Caco-2 (cell line): ENCODE results near the gene FAM107B. TPM values are rescaled to one million over a fixed set of nuclear protein-coding genes. Genes with fewer than 3 reads are reported as not detected.

Experiments used
- BruUV-seq: library from RNA; stranded (reverse); fragments of 400-500 nt; replicated peaks from 2 replicates; lab custom pipeline; 2021; lab: Mats Ljungman, UMichigan
- CTCF ChIA-PET: fragments of 300-600 bp; sonication (Branson Sonifier 250); formaldehyde crosslinking; loops from one replicate; lab custom pipeline; 2022; ENCODE audit warnings: antibody characterized with exemption; lab: Charles Lee
- POLR2A ChIA-PET: fragments of 300-600 bp; sonication (Branson Sonifier 250); formaldehyde crosslinking; loops from one replicate; lab custom pipeline; 2022; ENCODE audit warnings: antibody characterized with exemption; lab: Charles Lee
- DNase-seq, 2 experiments: peaks; one replicate each; pipeline versions ENCODE4 v3.0.0 to v3.0.0-alpha.2; 2020 to 2022
- H3K27me3 ChIP-seq: replicated peaks from 2 replicates; pipeline ENCODE4 v1.6.0; 2011; ENCODE audit warnings: low read length; ENCODE audit not compliant: control insufficient read depth, insufficient read depth
- H3K36me3 ChIP-seq: 2 replicates; pipeline ENCODE4 v1.5.1; 2011; ENCODE audit warnings: low read length; ENCODE audit not compliant: control insufficient read depth, insufficient read depth
- H3K4me1 ChIP-seq: fragments of 250-450 bp; sonication (Bioruptor Pico); 2 replicates; pipeline ENCODE4 v1.5.1; 2020; ENCODE audit warnings: mild to moderate bottlenecking
- H3K4me3 ChIP-seq: 2 replicates; pipeline ENCODE4 v1.5.1; 2011; ENCODE audit warnings: low read depth, mild to moderate bottlenecking, control low read depth, low read length
- H3K9me3 ChIP-seq: fragments of 250-450 bp; sonication (Bioruptor Pico); 2 replicates; pipeline ENCODE4 v1.5.1; 2020; ENCODE audit warnings: mild to moderate bottlenecking, moderate library complexity
- H3K27ac Mint-ChIP-seq: one replicate; pipeline ENCODE4 v1.8.0; 2022; ENCODE audit warnings: mixed read lengths; ENCODE audit not compliant: unreplicated experiment
- H3K27me3 Mint-ChIP-seq: one replicate; pipeline ENCODE4 v1.8.0; 2022; ENCODE audit warnings: mixed read lengths; ENCODE audit not compliant: insufficient read depth, unreplicated experiment
- H3K36me3 Mint-ChIP-seq: one replicate; pipeline ENCODE4 v1.8.0; 2022; ENCODE audit warnings: mild to moderate bottlenecking, mixed read lengths; ENCODE audit not compliant: insufficient read depth, unreplicated experiment
- H3K4me1 Mint-ChIP-seq: one replicate; pipeline ENCODE4 v1.8.0; 2022; ENCODE audit warnings: low read depth, mixed read lengths; ENCODE audit not compliant: unreplicated experiment
- H3K4me3 Mint-ChIP-seq: one replicate; pipeline ENCODE4 v1.8.0; 2022; ENCODE audit warnings: mild to moderate bottlenecking, moderate library complexity, mixed read lengths; ENCODE audit not compliant: unreplicated experiment
- H3K9me3 Mint-ChIP-seq: one replicate; pipeline ENCODE4 v1.8.0; 2022; ENCODE audit warnings: mixed read lengths; ENCODE audit not compliant: unreplicated experiment
- CTCF ChIP-seq, 2 experiments: fragments of 200-600 bp in 1 of 2; IDR thresholded peaks; 1 replicate in 1 of 2; 2 replicates in 1 of 2; pipeline versions ENCODE4 v1.5.1 to v1.8.0; 2011 to 2022; ENCODE audit warnings: antibody characterized with exemption in 1 of 2, control low read depth in 1 of 2, inconsistent platforms in 1 of 2, low read depth in 1 of 2, low read length in 1 of 2, mild to moderate bottlenecking in 1 of 2, moderate library complexity in 1 of 2; ENCODE audit not compliant: insufficient read depth in 1 of 2, severe bottlenecking in 1 of 2, unreplicated experiment in 1 of 2
- intact Hi-C: fragments of 100-400 bp; cut with micrococcal nuclease; formaldehyde crosslinking; loops from one replicate; pipeline ENCODE4 v1.10.0; 2022; ENCODE audit not compliant: unreplicated experiment
- total RNA-seq: library from RNA; stranded (reverse); gene quantifications from 2 replicates; pipeline ENCODE4 v1.2.3, GENCODE V29; 2022

The FAM107B gene
- total RNA-seq, 1 experiment from 2014 or later = 206 TPM

DNA sequence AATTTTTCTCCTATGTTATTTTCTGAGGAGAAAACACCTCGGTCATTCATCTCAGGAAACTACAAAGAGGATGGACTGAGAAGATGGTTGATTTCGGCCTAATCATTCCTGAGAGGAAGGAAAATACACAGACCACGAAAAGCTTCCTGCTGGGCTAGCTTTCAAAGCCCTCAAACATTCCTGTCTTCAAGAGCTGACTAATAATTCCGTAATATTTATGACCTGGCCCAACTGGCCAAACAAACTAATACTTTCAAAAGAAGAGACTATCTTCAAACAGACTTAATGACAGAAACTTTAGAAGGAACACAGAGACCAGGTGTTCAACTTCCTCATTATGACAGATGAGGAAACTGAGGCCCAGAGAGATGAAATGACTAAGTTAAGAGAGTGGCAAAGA is 228.9 kb downstream of the FAM107B start:
- no peaks in the 10 kb centered on the region for H3K27me3 Mint-ChIP-seq
- no TSS peak for BruUV-seq
- Histone ChIP-seq H3K4me1 (peaks cover 64% of the 10 kb centered on the region), H3K27me3 (no peaks in the 10 kb centered on the region), H3K9me3 (no peaks in the 10 kb centered on the region), H3K4me3 (no peak overlapping the region), H3K36me3 (peaks cover 6% of the 10 kb centered on the region; the same call in 1 of the 2 replicates)
- intact Hi-C loops = loop anchor here (1.0 to 5.0 kb wide), 3 partner anchors 8 to 359 kb away; no protein-coding TSS in a partner anchor
- peak overlapping the region; percentile 23 for H3K4me3 Mint-ChIP-seq
- no peaks in the 10 kb centered on the region for H3K9me3 Mint-ChIP-seq
- H3K27ac Mint-ChIP-seq = peak overlapping the region; percentile 79
- POLR2A ChIA-PET = interaction anchor here (0.9 to 1.5 kb wide), 3 partner anchors 10 to 292 kb away, joined by 3 to 7 read pairs (median 4); partner anchors contain the start of genes CDNF, HSPA14 and MSANTD7
- TF ChIP-seq CTCF (IDR thresholded peaks at IDR 0.05; ENCODE audit: insufficient read depth in 1 of 2, low read depth in 1 of 2, low read length in 1 of 2, severe bottlenecking in 1 of 2, unreplicated experiment in 1 of 2) = no peak
- DNase-seq = peak in 1 of 2 experiments; percentile 72
- CTCF ChIA-PET = interaction anchor here (0.7 to 1.9 kb wide), 4 partner anchors 9 to 47 kb away, joined by 3 to 6 read pairs (median 4); no protein-coding TSS in a partner anchor
- H3K4me1 Mint-ChIP-seq = peaks cover 69% of the 10 kb centered on the region
- peaks cover 89% of the 10 kb centered on the region for H3K36me3 Mint-ChIP-seq

- POLR2A ChIA-PET = interaction anchor here (0.9 to 1.9 kb wide), 2 partner anchors 294 to 334 kb away, joined by 3 to 9 read pairs; partner anchors contain the start of genes CDNF, HSPA14 and MSANTD7
- CTCF ChIA-PET = interaction anchor here (0.7 to 1.8 kb wide), 3 partner anchors 13 to 347 kb away, joined by 3 to 11 read pairs (median 5); no protein-coding TSS in a partner anchor
- Mint-ChIP-seq H3K27ac (peak overlapping the region; percentile 59), H3K9me3 (no peaks in the 10 kb centered on the region), H3K27me3 (no peaks in the 10 kb centered on the region), H3K36me3 (peaks cover 89% of the 10 kb centered on the region), H3K4me1 (peaks cover 54% of the 10 kb centered on the region), H3K4me3 (no peak overlapping the region)
- no peak for DNase-seq
- Histone ChIP-seq H3K9me3 (no peaks in the 10 kb centered on the region), H3K4me1 (peaks cover 45% of the 10 kb centered on the region), H3K4me3 (no peak overlapping the region), H3K27me3 (no peaks in the 10 kb centered on the region), H3K36me3 (peaks cover 6% of the 10 kb centered on the region)
- intact Hi-C loops = loop anchor here (1.0 kb wide), 1 partner anchor 45 kb away; no protein-coding TSS in a partner anchor
- BruUV-seq = no TSS peak
- no peak for TF ChIP-seq CTCF (IDR thresholded peaks at IDR 0.05; ENCODE audit: insufficient read depth in 1 of 2, low read depth in 1 of 2, low read length in 1 of 2, severe bottlenecking in 1 of 2, unreplicated experiment in 1 of 2)
Measured at GRCh38 chr10:14543904-14544210, 230.8 kb downstream of the FAM107B start.

DNA sequence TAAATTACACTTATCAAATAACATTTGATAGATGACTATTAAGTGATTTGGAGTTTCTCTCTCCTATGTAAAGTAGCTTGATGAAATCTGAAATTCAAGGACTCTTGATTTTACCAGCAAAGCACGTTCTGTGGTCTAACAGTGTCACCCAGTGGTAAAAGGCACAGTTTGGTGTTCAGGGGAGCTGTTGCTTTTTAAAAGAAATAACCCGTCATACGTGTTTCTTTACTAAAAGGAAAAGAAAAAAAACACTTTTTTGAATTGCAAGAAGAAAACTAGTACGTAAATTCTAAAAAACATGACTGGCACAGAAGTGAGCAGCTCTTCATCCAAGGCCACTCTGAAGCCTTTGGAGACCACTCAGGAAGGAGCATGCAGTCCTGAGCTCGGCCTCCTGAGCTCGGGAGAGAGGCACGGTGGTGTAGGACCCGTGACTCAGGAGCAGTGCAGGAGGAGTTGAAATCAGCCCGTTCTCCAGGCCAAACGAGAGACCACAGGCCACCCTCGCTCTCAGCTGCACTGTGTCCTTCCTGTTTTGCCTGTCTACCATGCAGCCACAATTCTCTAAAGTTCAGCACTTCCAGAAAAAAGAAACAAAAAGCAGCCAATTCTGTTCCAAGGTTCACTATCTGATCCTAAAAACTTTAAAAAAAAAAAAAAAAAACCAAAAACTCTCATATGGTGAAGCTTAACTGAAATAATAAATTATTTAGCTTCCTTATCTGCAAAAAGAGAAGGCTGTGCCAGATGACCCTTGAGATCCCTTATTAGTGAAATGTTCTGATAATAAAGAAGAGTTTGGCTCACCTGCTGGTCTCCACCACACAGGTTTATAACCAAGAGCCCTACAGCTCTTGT is 231.4 kb downstream of the FAM107B start:
- BruUV-seq = no TSS peak
- H3K4me3 ChIP-seq = no peak overlapping the region
- peak in 1 of 2 experiments; percentile 45 for TF ChIP-seq CTCF (IDR thresholded peaks at IDR 0.05; ENCODE audit: insufficient read depth in 1 of 2, low read depth in 1 of 2, low read length in 1 of 2, severe bottlenecking in 1 of 2, unreplicated experiment in 1 of 2)
- peaks cover 52% of the 10 kb centered on the region for H3K4me1 Mint-ChIP-seq
- H3K9me3 Mint-ChIP-seq = no peaks in the 10 kb centered on the region
- H3K36me3 Mint-ChIP-seq = peaks cover 88% of the 10 kb centered on the region
- intact Hi-C loops = loop anchor here (1.0 kb wide), 1 partner anchor 44 kb away; no protein-coding TSS in a partner anchor
- H3K27me3 Mint-ChIP-seq = no peaks in the 10 kb centered on the region
- ChIA-PET CTCF (interaction anchor here (0.7 to 1.8 kb wide), 5 partner anchors 10 to 346 kb away, joined by 3 to 11 read pairs (median 3); no protein-coding TSS in a partner anchor), POLR2A (interaction anchor here (0.5 to 1.9 kb wide), 6 partner anchors 279 to 1323 kb away, joined by 3 to 9 read pairs (median 3); partner anchors contain the start of genes CDNF, HSPA14 and MSANTD7)
- peak overlapping the region; percentile 59 for H3K27ac Mint-ChIP-seq
- peaks cover 42% of the 10 kb centered on the region for H3K4me1 ChIP-seq
- no peaks in the 10 kb centered on the region for H3K27me3 ChIP-seq
- peaks cover 5% of the 10 kb centered on the region for H3K36me3 ChIP-seq
- no peak overlapping the region for H3K4me3 Mint-ChIP-seq
- DNase-seq = no peak
- H3K9me3 ChIP-seq = no peaks in the 10 kb centered on the region
